ENCODE measurements around the gene C2orf49. TPM values are rescaled to one million over a fixed set of nuclear protein-coding genes. Genes with fewer than 3 reads are reported as not detected.

C2orf49 gene
- total and polyA plus RNA-seq, 2 of the 8 experiments (the other 6 are each of a cell fraction or from before 2014, with no cell fraction given): 5.6 to 19.9 TPM

- Histone ChIP-seq H3K79me1 (ENCODE audit: low read depth, low read length) (peaks cover 4% of the 10 kb centered on the region; the same call in 1 of the 2 replicates), H3K4me1 (replicated peaks in 1 of 4; ENCODE audit: control insufficient read depth in 3 of 4, insufficient read depth in 4 of 4, low read length in 3 of 4) (no peaks in the 10 kb centered on the region), H3K4ac (replicated peaks; ENCODE audit: insufficient read length, low read depth, low read length) (no peak overlapping the region), H4K5ac (ENCODE audit: insufficient read length, low read depth, low read length) (no peak overlapping the region), H2BK20ac (ENCODE audit: low read length) (no peak overlapping the region), H3K4me2 (ENCODE audit: insufficient read depth in 1 of 2, low read depth in 2 of 2, low read length in 2 of 2) (no peak overlapping the region), H2BK15ac (ENCODE audit: low read length) (no peak overlapping the region), H2BK12ac (ENCODE audit: low read depth, low read length) (no peak overlapping the region), H3K27me3 (replicated peaks in 1 of 4; ENCODE audit: control insufficient read depth in 3 of 4, extremely low read depth in 1 of 4, insufficient read depth in 3 of 4, low read length in 3 of 4) (no peaks in the 10 kb centered on the region), H2AFZ (ENCODE audit: low read length) (no peak overlapping the region), H2AK5ac (ENCODE audit: low read depth, low read length) (no peak overlapping the region), H4K91ac (replicated peaks; ENCODE audit: insufficient read length, low read length) (no peak overlapping the region), H2BK5ac (ENCODE audit: low read depth, low read length) (no peak overlapping the region), H3K79me2 (ENCODE audit: control insufficient read depth in 1 of 2, insufficient read depth in 2 of 2, low read length in 2 of 2) (peaks cover 0 to 24% of the 10 kb centered on the region in 2 experiments; a peak in 2 of 4 replicates), H3K27ac (ENCODE audit: low read depth, low read length) (no peak overlapping the region), H3K4me3 (ENCODE audit: extremely low read depth in 1 of 4, insufficient read depth in 2 of 4, low read depth in 3 of 4, low read length in 4 of 4) (no peak overlapping the region), H3K56ac (replicated peaks; ENCODE audit: insufficient read length, low read depth, low read length) (no peak overlapping the region), H3K18ac (ENCODE audit: extremely low read depth, low read length) (no peak overlapping the region), H3K23me2 (ENCODE audit: low read depth, low read length) (no peaks in the 10 kb centered on the region), H4K8ac (ENCODE audit: extremely low read depth, insufficient read depth, low read length) (no peak overlapping the region), H3K9me3 (ENCODE audit: insufficient read depth in 2 of 2, low read depth in 1 of 2, low read length in 1 of 2) (no peaks in the 10 kb centered on the region), H3K14ac (ENCODE audit: insufficient read length) (no peak overlapping the region), H3K9ac (replicated peaks in 1 of 4; ENCODE audit: extremely low read depth in 1 of 4, low read depth in 3 of 4, low read length in 3 of 4) (no peak overlapping the region), H2BK120ac (replicated peaks; ENCODE audit: low read depth, low read length) (no peak overlapping the region), H3K36me3 (ENCODE audit: control insufficient read depth in 2 of 4, insufficient read depth in 4 of 4, low read length in 3 of 4) (peaks cover 11 to 30% (median 21%) of the 10 kb centered on the region in 4 experiments), H3K23ac (ENCODE audit: insufficient read length) (no peak overlapping the region), H4K20me1 (replicated peaks in 1 of 2; ENCODE audit: control insufficient read depth in 1 of 2, insufficient read depth in 2 of 2, low read length in 2 of 2) (no peaks in the 10 kb centered on the region)
- ChIA-PET POLR2A (ENCODE audit: partially characterized antibody) (interaction anchor here (2.8 kb wide), 1 partner anchor 11 kb away, joined by 16 read pairs; the partner anchor contains the start of gene FHL2), CTCF (ENCODE audit: partially characterized antibody) (interaction anchor here (1.2 to 1.5 kb wide), 2 partner anchors 19 to 132 kb away, joined by 3 to 4 read pairs; no protein-coding TSS in a partner anchor)
- WGBS, 2 experiments (ENCODE audit: extremely low coverage in 1 of 2, insufficient coverage in 1 of 2, insufficient read length in 1 of 2, insufficient replicate concordance in 2 of 2, low coverage in 1 of 2, low lambda C conversion rate in 2 of 2, missing lambda C conversion rate in 1 of 2): 89% methylated on average over 4 of the region's 4 CpGs; no CpG with 5 or more reads in 1 of the 2 experiments
- FAIRE-seq: no peak
- TF ChIP-seq POLR2AphosphoS5 (IDR thresholded peaks at IDR 0.05; ENCODE audit: low read depth, low read length): no peak
- no peak for TF ChIP-seq SAP30 (IDR thresholded peaks at IDR 0.05; ENCODE audit: insufficient read depth, insufficient replicate concordance, low read length)
- no peak for TF ChIP-seq CHD2 (IDR thresholded peaks at IDR 0.05; ENCODE audit: low read length)
- no peak for TF ChIP-seq YY1 (IDR thresholded peaks at IDR 0.05; ENCODE audit: low read depth, low read length)
- no peak for TF ChIP-seq SP1 (IDR thresholded peaks at IDR 0.05; ENCODE audit: low read depth, low read length)
- no peak for TF ChIP-seq CTBP2 (IDR thresholded peaks at IDR 0.05; ENCODE audit: borderline replicate concordance, insufficient read depth, insufficient read length, low read length)
- TF ChIP-seq ATF3 (IDR thresholded peaks at IDR 0.05; ENCODE audit: insufficient read depth, low read depth, low read length): no peak
- TF ChIP-seq GTF2F1 (IDR thresholded peaks at IDR 0.05; ENCODE audit: borderline replicate concordance, low read depth, low read length): no peak
- TF ChIP-seq ATF2 (IDR thresholded peaks at IDR 0.05; ENCODE audit: low read length): no peak
- no peak for DNase-seq (ENCODE audit: low read depth in 1 of 2, low spot score in 2 of 2)
Observed at GRCh38 chr2:105387225-105387624, 49.9 kb downstream of the C2orf49 start.

Data from H1 (cell line).